HG02870 (cell line): ENCODE results near the gene DPP6.

Source experiments
- ATAC-seq: cut with Tn5 transposase; IDR thresholded peaks from one replicate; pipeline ENCODE4 v1.9.1; 2021; ENCODE audit warnings: mild to moderate bottlenecking, moderate library complexity; ENCODE audit not compliant: unreplicated experiment

The DPP6 gene

DNA sequence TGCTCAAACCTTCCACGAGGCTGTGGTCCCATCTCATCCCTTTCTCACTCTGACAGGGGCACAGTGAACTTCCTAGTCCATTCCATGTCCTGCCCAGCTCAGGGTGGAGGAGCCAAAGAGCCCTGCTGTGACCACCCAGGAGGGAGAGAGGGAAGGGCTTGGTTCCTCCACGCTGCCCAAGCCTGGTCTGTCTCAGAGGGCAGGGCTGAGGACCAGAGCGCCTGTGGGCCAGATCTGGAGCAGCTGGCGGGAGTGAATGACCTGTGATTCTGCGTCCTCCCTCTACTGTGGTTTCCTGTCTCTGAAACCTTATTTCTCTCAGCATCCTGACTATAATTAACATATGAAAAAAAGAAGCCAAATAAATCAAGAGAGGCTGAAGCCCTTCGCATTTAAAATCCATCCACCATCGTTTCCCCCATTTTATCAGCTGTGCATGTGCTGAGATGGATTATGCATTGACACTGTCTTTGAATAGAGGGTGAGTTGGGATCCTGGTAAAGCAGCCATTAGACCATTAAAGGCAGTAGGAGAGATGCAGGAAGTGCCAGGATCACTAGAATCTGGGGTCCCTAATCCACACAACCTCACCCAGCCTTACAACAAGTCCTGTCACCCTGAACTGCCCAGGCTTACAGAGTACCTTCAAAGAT is 165.6 kb downstream of the DPP6 start:
- ATAC-seq, result no peak

DNA sequence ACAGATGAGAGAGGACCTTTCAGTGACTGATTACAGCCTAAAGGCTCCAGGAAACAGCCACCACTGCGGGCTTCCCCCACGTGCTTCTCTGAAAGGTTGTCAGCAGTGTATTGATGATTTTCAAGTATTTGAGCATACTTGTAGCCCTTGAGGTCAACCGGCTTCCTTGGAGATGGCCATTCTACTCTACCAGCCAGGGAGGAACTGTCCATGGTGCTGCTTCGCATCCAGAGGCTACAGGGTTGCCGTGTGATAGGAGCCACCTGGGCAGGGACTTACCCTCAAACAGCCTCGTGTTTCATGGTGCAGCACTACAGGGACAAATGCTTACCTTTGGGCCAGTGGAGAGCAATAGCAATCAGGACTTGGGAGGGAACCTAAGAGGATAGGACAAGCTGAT is 179.5 kb downstream of the DPP6 start:
- no peak for ATAC-seq

DNA sequence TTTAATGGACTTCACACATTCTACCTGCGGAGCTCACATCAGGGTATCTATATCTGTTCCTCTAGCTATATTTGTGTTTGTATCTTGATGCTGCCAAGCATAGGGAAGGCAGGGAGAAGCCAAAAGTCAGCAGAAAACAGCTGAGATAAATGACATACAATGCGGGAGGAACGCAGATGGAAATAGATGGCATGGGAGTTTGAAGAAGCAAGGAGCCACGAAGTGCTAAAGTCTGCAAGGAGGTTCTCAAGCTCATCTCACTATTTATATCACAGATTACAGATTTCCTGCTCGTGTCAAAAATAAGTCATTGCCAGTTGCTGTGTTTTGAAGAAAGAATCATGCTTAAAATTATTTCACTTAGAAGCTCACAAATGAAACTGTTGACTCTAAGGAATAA is 180.5 kb downstream of the DPP6 start:
- ATAC-seq, result no peak

GRCh38 chr7:154241988-154242387 is 189.8 kb downstream of the DPP6 start:
- ATAC-seq, result no peak

GRCh38 chr7:154242709-154243108 is 190.5 kb downstream of the DPP6 start:
- no peak for ATAC-seq

- ATAC-seq, result no peak
These were observed 199.8 kb downstream of the DPP6 start for GRCh38 chr7:154252046-154252445.

GRCh38 chr7:154253810-154254209 is 201.6 kb downstream of the DPP6 start:
- no peak for ATAC-seq

DNA sequence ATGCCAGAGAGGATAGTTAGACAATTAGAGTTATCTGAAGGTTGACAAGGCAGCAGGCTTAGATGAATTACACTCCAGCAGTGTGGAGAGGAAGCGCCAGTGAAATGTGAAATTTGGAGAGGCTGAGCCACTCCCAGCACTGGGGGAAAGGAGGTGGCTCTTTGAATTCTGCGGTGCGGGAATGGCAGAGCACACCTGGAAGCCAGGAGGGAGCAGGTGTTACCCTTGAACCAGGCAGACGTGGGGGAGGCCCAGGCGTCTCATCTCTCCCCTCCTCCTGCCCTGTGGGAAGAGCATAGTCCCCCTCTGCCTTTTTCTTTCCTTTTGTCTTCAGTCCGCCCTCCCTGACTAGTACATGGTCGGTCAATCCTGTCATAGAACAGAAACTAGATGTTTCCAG is 203.1 kb downstream of the DPP6 start:
- no peak for ATAC-seq

GRCh38 chr7:154256150-154256549 is 204.0 kb downstream of the DPP6 start:
- no peak for ATAC-seq

DNA sequence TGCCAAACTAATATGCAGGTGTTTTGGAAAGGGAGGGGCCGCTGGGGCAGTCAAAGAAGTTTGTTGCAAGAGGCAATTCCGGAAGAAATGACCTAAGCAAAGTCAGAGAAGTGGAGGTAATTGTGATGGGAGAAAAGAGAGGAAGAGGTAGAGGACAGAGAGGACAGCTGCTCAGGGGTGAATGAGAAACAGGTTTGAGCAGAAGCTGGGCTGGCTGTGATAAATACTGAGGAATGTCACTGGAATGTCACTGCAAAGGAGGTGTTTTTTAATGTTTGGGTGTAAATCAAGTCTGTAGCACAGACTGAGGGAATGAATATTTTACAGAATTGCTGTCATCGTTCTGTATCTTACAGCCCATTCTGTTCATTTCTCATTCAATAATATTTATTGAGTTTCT is 207.2 kb downstream of the DPP6 start:
- ATAC-seq, result no peak

- no peak for ATAC-seq
These were observed 235.2 kb downstream of the DPP6 start for GRCh38 chr7:154287356-154287755.

GRCh38 chr7:154289119-154289518 is 236.9 kb downstream of the DPP6 start:
- no peak for ATAC-seq

- no peak for ATAC-seq
These were observed 244.2 kb downstream of the DPP6 start for GRCh38 chr7:154296443-154296842.

GRCh38 chr7:154299736-154300135 is 247.5 kb downstream of the DPP6 start:
- no peak for ATAC-seq

GRCh38 chr7:154302380-154302779 is 250.2 kb downstream of the DPP6 start:
- ATAC-seq, result no peak

- ATAC-seq, result no peak
These were observed 252.0 kb downstream of the DPP6 start for GRCh38 chr7:154304231-154304630.

- ATAC-seq, result no peak
These were observed 252.8 kb downstream of the DPP6 start for GRCh38 chr7:154304740-154305700.

DNA sequence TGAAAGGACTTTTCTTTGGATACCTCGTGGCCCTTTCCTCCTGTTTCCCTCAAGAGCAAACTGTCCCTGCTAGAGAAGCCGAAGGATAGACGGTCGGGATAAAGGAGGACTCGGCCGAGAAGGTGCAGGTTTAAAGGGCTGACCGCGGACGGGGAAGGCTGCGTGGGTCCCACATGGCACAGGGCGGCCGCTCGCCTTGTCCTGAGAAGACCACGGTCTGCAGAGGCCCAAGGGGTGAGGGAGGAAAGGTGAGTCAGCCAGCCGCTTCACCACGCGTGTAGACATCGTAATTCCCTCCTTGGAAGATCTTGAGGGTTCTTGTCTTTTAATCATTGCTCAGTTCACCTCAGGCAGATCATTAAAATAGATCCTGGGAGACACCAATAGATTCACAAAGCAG is 253.8 kb downstream of the DPP6 start:
- no peak for ATAC-seq

DNA sequence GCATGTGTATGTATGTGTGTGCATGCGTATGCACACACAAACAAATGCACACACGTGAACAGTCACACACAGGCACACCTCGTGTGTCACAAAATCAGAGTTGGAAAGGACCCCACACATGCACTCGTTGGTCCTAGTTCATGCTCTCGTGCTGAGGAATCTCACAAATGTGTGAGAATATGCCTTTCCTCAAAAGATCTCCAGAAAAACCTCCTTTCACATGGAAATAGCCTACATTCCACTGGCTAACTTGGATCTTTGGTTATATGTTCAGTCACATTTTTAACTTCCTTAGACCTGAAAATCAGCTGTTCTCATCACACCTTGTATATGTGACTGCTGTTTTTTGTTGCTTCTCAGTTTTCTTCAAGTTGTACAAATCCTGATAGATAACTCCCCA is 256.7 kb downstream of the DPP6 start:
- no peak for ATAC-seq

GRCh38 chr7:154310114-154310513 is 257.9 kb downstream of the DPP6 start:
- no peak for ATAC-seq

GRCh38 chr7:154324196-154324595 is 272.0 kb downstream of the DPP6 start:
- ATAC-seq, result no peak

DNA sequence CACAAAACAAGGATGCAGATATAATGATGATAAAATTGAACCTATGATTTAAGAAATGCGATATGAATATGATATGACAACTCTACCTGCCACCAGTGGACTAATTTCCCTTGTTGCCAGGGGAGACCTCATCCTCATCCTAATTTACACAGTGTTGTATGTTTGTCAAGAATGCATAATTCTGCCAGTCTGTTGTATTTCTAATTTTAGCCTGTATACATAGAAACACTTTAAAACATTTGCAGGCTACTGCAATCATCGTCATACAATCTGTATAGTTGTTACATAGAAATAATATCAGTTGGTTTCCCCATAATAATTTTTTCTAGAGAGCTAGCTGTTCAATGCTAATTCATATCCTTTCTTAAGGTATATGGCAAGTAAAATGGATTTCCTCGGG is 274.2 kb downstream of the DPP6 start:
- ATAC-seq, result no peak
